ENCODE data around the gene C10orf143.
A peak's percentile ranks its signal among the peaks of the same experiment; 100 is the strongest.
"Not testable (repeated sequence)": the region's sequence is repeated elsewhere in the genome, so short reads cannot be mapped to it uniquely, and the experiment has no call there.

Gene C10orf143

DNA sequence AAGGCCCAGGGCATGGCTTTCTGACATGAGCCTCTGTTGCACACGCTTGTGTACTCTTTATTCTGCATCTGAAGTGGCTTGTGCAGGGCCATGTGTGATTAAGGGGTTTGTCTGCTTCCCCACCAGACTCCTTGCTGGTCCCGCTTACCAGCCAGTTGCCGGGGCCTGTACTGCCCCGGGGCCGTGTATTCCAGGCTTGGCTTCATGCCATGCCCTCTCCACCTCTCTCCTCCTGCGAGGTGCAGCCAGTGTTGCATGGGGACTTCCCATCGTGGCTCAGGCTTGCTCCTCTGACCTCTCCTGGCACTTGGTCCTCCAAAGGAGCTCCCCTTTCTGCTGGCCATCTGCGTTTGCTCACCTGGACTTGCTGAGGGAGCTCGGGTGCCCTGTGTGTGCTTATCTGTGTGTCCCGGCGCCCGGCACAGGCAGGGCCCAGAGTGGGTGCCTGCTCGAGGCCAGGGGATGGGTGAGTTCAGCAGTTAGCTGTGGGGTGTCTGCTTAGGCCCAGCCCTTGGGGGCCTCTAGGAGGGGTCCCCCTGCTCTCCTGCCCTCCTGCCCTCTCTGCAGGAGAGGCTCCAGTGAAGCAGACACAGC lies 11.0 kb upstream of the C10orf143 start:
- CTCF ChIA-PET, result interaction anchor here (1.3 kb wide), 1 partner anchor 11 kb away, joined by 6 read pairs; the partner anchor contains the start of gene C10orf143
- POLR2A ChIA-PET, result interaction anchor here (0.7 to 1.0 kb wide), 2 partner anchors 10 to 12 kb away, joined by 3 read pairs; no protein-coding TSS in a partner anchor
- H3K27ac ChIP-seq (ENCODE audit: extremely low read depth, low read depth, low read length), result no peak overlapping the region

DNA sequence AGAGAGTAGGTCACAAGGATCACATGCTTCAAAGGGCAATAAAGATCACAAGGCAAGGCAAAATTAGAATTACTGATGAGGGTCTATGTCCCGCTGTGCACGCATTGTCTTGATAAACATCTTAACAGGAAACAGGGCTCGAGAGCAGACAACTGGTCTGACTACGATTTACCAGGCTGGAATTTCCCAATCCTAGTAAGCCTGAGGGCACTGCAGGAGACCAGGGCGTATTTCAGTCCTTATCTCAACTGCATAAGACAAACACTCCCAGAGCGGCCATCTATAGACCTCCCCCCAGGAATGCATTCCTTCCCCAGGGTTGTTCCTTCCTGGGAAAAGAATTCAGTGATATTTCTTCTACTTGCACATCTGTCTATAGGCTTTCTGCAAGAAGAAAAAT lies 6.9 kb upstream of the C10orf143 start:
- TF ChIP-seq TRIM28 (IDR thresholded peaks at IDR 0.05; ENCODE audit: borderline replicate concordance, low read length) (peak; percentile 91; the same call in 1 of the 2 replicates), ZNF626 (tag by site-specific recombination; IDR thresholded peaks at IDR 0.05) (peak; percentile 71; the same call in 1 of the 2 replicates), GLIS1 (tag by site-specific recombination; IDR thresholded peaks at IDR 0.05) (peak; percentile 45; the same call in 1 of the 2 replicates), SETDB1 (IDR thresholded peaks at IDR 0.05; ENCODE audit: insufficient read length, low read length) (peak; percentile 86), TCF7L2 (IDR thresholded peaks at IDR 0.05; ENCODE audit: borderline replicate concordance, low read depth, low read length) (peak; percentile 57; the same call in 1 of the 2 replicates)
- H3K27ac ChIP-seq (ENCODE audit: extremely low read depth, low read depth, low read length); H3K9me3 ChIP-seq (ENCODE audit: control insufficient read depth, insufficient read depth, low read depth, low read length); H3K4me3 ChIP-seq (ENCODE audit: low read depth, low read length); POLR2A ChIA-PET; H3K36me3 ChIP-seq (ENCODE audit: control insufficient read depth in 2 of 2, insufficient read depth in 1 of 2, low read length in 2 of 2); H3K4me1 ChIP-seq (ENCODE audit: control insufficient read depth, insufficient read depth, low read length); CTCF ChIA-PET: not testable (repeated sequence)

More for the DNA sequence above, 11.0 kb upstream of the C10orf143 start:
- H3K4me3 ChIP-seq (ENCODE audit: low read depth, low read length), result no peak overlapping the region
- TF ChIP-seq ZBTB20 (tag by site-specific recombination; IDR thresholded peaks at IDR 0.05) (peak; percentile 39; the same call in 1 of the 2 replicates), GLIS1 (tag by site-specific recombination; IDR thresholded peaks at IDR 0.05) (0 out of 2 replicates have a peak, but pooled peaks have one; percentile 23), ZNF610 (tag by site-specific recombination; IDR thresholded peaks at IDR 0.05; ENCODE audit: borderline replicate concordance) (no peak)
- no peaks in the 10 kb centered on the region for H3K36me3 ChIP-seq (ENCODE audit: control insufficient read depth in 2 of 2, insufficient read depth in 1 of 2, low read length in 2 of 2)
- H3K9me3 ChIP-seq (ENCODE audit: control insufficient read depth, insufficient read depth, low read depth, low read length), result no peaks in the 10 kb centered on the region
- no peaks in the 10 kb centered on the region for H3K4me1 ChIP-seq (ENCODE audit: control insufficient read depth, insufficient read depth, low read length)

DNA sequence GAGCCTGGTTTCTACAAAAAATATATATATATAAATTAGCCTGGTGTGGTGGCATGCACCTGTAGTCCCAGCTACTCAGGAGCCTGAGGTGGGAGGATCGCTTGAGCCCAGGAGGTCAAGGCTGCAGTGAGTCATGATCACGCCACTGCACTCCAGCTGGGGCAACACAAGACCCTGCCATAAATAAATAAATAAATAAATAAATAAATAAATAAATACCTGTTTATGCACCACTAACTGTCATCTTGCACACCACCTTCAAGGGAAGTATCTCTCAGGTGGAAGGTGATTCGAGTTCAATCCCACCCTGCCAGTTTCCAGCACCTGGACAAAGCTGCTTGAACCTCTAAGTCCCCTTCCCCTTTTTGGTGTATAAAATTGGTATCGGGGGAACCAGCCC lies 6.3 kb upstream of the C10orf143 start:
- POLR2A ChIA-PET; H3K4me1 ChIP-seq (ENCODE audit: control insufficient read depth, insufficient read depth, low read length); H3K9me3 ChIP-seq (ENCODE audit: control insufficient read depth, insufficient read depth, low read depth, low read length); H3K4me3 ChIP-seq (ENCODE audit: low read depth, low read length); H3K36me3 ChIP-seq (ENCODE audit: control insufficient read depth in 2 of 2, insufficient read depth in 1 of 2, low read length in 2 of 2); H3K27ac ChIP-seq (ENCODE audit: extremely low read depth, low read depth, low read length): not testable (repeated sequence)
- CTCF ChIA-PET, result interaction anchor here (1.0 kb wide), 1 partner anchor 11 kb away, joined by 3 read pairs; no protein-coding TSS in a partner anchor
- peak; percentile 81; the same call in 1 of the 2 replicates for TF ChIP-seq ZNF394 (tag by site-specific recombination; IDR thresholded peaks at IDR 0.05; ENCODE audit: borderline replicate concordance)
- TF ChIP-seq ZNF558 (tag by site-specific recombination; IDR thresholded peaks at IDR 0.05), result 0 out of 2 replicates have a peak, but pooled peaks have one; percentile 15
- peak; percentile 22 for TF ChIP-seq ZNF654 (tag by site-specific recombination; IDR thresholded peaks at IDR 0.05; ENCODE audit: low read depth)
- TF ChIP-seq ZNF433 (tag by site-specific recombination; IDR thresholded peaks at IDR 0.05; ENCODE audit: low read depth), result peak; percentile 46; the same call in 1 of the 2 replicates
- TF ChIP-seq ZNF19 (tag by site-specific recombination; IDR thresholded peaks at IDR 0.05; ENCODE audit: low read depth), result 0 out of 2 replicates have a peak, but pooled peaks have one; percentile 20
- TF ChIP-seq, protein P1, sequence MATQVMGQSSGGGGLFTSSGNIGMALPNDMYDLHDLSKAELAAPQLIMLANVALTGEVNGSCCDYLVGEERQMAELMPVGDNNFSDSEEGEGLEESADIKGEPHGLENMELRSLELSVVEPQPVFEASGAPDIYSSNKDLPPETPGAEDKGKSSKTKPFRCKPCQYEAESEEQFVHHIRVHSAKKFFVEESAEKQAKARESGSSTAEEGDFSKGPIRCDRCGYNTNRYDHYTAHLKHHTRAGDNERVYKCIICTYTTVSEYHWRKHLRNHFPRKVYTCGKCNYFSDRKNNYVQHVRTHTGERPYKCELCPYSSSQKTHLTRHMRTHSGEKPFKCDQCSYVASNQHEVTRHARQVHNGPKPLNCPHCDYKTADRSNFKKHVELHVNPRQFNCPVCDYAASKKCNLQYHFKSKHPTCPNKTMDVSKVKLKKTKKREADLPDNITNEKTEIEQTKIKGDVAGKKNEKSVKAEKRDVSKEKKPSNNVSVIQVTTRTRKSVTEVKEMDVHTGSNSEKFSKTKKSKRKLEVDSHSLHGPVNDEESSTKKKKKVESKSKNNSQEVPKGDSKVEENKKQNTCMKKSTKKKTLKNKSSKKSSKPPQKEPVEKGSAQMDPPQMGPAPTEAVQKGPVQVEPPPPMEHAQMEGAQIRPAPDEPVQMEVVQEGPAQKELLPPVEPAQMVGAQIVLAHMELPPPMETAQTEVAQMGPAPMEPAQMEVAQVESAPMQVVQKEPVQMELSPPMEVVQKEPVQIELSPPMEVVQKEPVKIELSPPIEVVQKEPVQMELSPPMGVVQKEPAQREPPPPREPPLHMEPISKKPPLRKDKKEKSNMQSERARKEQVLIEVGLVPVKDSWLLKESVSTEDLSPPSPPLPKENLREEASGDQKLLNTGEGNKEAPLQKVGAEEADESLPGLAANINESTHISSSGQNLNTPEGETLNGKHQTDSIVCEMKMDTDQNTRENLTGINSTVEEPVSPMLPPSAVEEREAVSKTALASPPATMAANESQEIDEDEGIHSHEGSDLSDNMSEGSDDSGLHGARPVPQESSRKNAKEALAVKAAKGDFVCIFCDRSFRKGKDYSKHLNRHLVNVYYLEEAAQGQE (tag by site-specific recombination; IDR thresholded peaks at IDR 0.05), result 0 out of 2 replicates have a peak, but pooled peaks have one; percentile 31
- peak; percentile 58; the same call in 1 of the 2 replicates for TF ChIP-seq ZNF140 (tag by site-specific recombination; IDR thresholded peaks at IDR 0.05)
- 0 out of 2 replicates have a peak, but pooled peaks have one; percentile 28 for TF ChIP-seq ZNF791 (tag by site-specific recombination; IDR thresholded peaks at IDR 0.05)
- 0 out of 2 replicates have a peak, but pooled peaks have one; percentile 25 for TF ChIP-seq ZNF292 (tag by site-specific recombination; IDR thresholded peaks at IDR 0.05; ENCODE audit: borderline replicate concordance, low read depth)
- peak; percentile 70 for TF ChIP-seq ZNF426 (tag by site-specific recombination; IDR thresholded peaks at IDR 0.05)
- TF ChIP-seq ZNF202 (tag by site-specific recombination; IDR thresholded peaks at IDR 0.05; ENCODE audit: borderline replicate concordance), result peak; percentile 43; the same call in 1 of the 2 replicates
- TF ChIP-seq ZBTB8A (tag by site-specific recombination; IDR thresholded peaks at IDR 0.05), result 0 out of 2 replicates have a peak, but pooled peaks have one; percentile 38
- peak; percentile 67 for TF ChIP-seq ZNF555 (tag by site-specific recombination; conservative IDR thresholded peaks at IDR 0.05)
- TF ChIP-seq ZNF623 (tag by site-specific recombination; IDR thresholded peaks at IDR 0.05), result peak; percentile 52
- TF ChIP-seq, protein P2, sequence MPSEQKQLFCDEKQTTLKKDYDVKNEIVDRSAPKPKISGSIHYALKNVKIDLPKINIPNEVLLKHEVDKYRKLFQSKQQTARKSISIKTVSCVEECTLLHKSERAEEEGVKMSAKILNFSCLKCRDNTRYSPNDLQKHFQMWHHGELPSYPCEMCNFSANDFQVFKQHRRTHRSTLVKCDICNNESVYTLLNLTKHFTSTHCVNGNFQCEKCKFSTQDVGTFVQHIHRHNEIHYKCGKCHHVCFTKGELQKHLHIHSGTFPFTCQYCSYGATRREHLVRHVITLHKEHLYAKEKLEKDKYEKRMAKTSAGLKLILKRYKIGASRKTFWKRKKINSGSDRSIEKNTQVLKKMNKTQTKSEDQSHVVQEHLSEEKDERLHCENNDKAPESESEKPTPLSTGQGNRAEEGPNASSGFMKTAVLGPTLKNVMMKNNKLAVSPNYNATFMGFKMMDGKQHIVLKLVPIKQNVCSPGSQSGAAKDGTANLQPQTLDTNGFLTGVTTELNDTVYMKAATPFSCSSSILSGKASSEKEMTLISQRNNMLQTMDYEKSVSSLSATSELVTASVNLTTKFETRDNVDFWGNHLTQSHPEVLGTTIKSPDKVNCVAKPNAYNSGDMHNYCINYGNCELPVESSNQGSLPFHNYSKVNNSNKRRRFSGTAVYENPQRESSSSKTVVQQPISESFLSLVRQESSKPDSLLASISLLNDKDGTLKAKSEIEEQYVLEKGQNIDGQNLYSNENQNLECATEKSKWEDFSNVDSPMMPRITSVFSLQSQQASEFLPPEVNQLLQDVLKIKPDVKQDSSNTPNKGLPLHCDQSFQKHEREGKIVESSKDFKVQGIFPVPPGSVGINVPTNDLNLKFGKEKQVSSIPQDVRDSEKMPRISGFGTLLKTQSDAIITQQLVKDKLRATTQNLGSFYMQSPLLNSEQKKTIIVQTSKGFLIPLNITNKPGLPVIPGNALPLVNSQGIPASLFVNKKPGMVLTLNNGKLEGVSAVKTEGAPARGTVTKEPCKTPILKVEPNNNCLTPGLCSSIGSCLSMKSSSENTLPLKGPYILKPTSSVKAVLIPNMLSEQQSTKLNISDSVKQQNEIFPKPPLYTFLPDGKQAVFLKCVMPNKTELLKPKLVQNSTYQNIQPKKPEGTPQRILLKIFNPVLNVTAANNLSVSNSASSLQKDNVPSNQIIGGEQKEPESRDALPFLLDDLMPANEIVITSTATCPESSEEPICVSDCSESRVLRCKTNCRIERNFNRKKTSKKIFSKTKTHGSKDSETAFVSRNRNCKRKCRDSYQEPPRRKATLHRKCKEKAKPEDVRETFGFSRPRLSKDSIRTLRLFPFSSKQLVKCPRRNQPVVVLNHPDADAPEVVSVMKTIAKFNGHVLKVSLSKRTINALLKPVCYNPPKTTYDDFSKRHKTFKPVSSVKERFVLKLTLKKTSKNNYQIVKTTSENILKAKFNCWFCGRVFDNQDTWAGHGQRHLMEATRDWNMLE (tag by site-specific recombination; conservative IDR thresholded peaks at IDR 0.05; ENCODE audit: low read depth), result peak; percentile 78; the same call in 1 of the 2 replicates

All from HEK293 (cell line).